Endothelial cell of umbilical vein (primary cell): ENCODE results near the gene BCAS3. TPM values are rescaled to one million over a fixed set of nuclear protein-coding genes. Genes with fewer than 3 reads are reported as not detected.

Source experiments
- BruUV-seq: library from RNA; stranded (reverse); fragments of 400-500 nt; replicated peaks from 2 replicates; lab custom pipeline; 2021; lab: Mats Ljungman, UMichigan
- CTCF ChIA-PET: fragments of 300-600, 350-600 bp; sonication (Branson Sonifier 250); formaldehyde crosslinking; loops from one replicate; lab custom pipeline; 2021; ENCODE audit warnings: antibody characterized with exemption, inconsistent platforms; lab: Charles Lee
- POLR2A ChIA-PET: fragments of 300-600, 350-600 bp; sonication (Branson Sonifier 250); formaldehyde crosslinking; loops from one replicate; lab custom pipeline; 2021; ENCODE audit warnings: antibody characterized with exemption, inconsistent platforms; lab: Charles Lee
- DNase-seq: peaks from one replicate; pipeline ENCODE4 v3.0.0-alpha.2; 2011; ENCODE audit warnings: low read depth, low spot score
- FAIRE-seq: peaks from 2 replicates; lab custom pipeline; 2011; peaks lifted over from hg19 to GRCh38; lab: Jason Lieb, UNC
- H2AFZ ChIP-seq: 2 replicates; pipeline ENCODE4 v1.6.0; 2012; ENCODE audit warnings: low read depth, low read length, control low read depth, inconsistent platforms
- H3K27ac ChIP-seq: 2 replicates; pipeline ENCODE4 v1.5.1; 2011; ENCODE audit warnings: low read depth, mild to moderate bottlenecking, control low read depth, low read length, moderate library complexity; ENCODE audit not compliant: insufficient read depth
- H3K27me3 ChIP-seq, 2 experiments: 2 replicates each; pipeline versions ENCODE4 v1.6.0 to v1.6.1; 2011; ENCODE audit warnings: low read length in 2 of 2, mixed read lengths in 1 of 2; ENCODE audit not compliant: control insufficient read depth in 2 of 2, insufficient read depth in 2 of 2
- H3K36me3 ChIP-seq, 2 experiments: 2 replicates in 1 of 2; 3 replicates in 1 of 2; pipeline ENCODE4 v1.5.1; 2011; ENCODE audit warnings: low read length in 2 of 2, mild to moderate bottlenecking in 1 of 2, moderate library complexity in 1 of 2; ENCODE audit not compliant: control insufficient read depth in 2 of 2, insufficient read depth in 2 of 2; ENCODE audit errors: extremely low read depth in 1 of 2
- H3K4me1 ChIP-seq: 3 replicates; pipeline ENCODE4 v1.5.1; 2011; ENCODE audit warnings: mild to moderate bottlenecking, low read length; ENCODE audit not compliant: control insufficient read depth, insufficient read depth; ENCODE audit errors: extremely low read depth
- H3K4me2 ChIP-seq: 2 replicates; pipeline ENCODE4 v1.6.1; 2011; ENCODE audit warnings: low read length, control low read depth, mixed read lengths; ENCODE audit not compliant: insufficient read depth
- H3K4me3 ChIP-seq, 3 experiments: fragments of 200-600 bp in 1 of 3; sonication (generic), shearing (Covaris generic) in 1 of 3; replicated peaks in 1 of 3; 2 replicates each; pipeline ENCODE4 v1.5.1; 2011 to 2016; ENCODE audit warnings: control low read depth in 3 of 3, low read length in 3 of 3, mild to moderate bottlenecking in 2 of 3, inconsistent platforms in 1 of 3, low read depth in 1 of 3, moderate library complexity in 1 of 3; ENCODE audit not compliant: insufficient read depth in 1 of 3
- H3K79me2 ChIP-seq: 2 replicates; pipeline ENCODE4 v1.6.0; 2012; ENCODE audit warnings: low read length, inconsistent platforms; ENCODE audit not compliant: control insufficient read depth, insufficient read depth
- H3K9ac ChIP-seq: replicated peaks from 2 replicates; pipeline ENCODE3; 2011; ENCODE audit warnings: low read length, control low read depth; ENCODE audit not compliant: insufficient read depth; ENCODE audit errors: extremely low read depth
- H3K9me1 ChIP-seq: replicated peaks from 3 replicates; pipeline ENCODE4 v1.6.0; 2011; ENCODE audit warnings: mild to moderate bottlenecking, low read length; ENCODE audit not compliant: control insufficient read depth, insufficient read depth; ENCODE audit errors: extremely low read depth
- H3K9me3 ChIP-seq: replicated peaks from 2 replicates; pipeline ENCODE4 v1.5.1; 2012; ENCODE audit warnings: low read length, inconsistent platforms; ENCODE audit not compliant: control insufficient read depth, insufficient read depth
- H4K20me1 ChIP-seq: replicated peaks from 2 replicates; pipeline ENCODE3; 2011; ENCODE audit warnings: mild to moderate bottlenecking, low read length; ENCODE audit not compliant: control insufficient read depth, insufficient read depth; ENCODE audit errors: extremely low read depth
- EZH2 ChIP-seq: IDR thresholded peaks from 2 replicates; pipeline ENCODE4 v1.6.1; 2012; ENCODE audit warnings: borderline replicate concordance, low read depth, mild to moderate bottlenecking, moderate library complexity, low read length, inconsistent platforms; ENCODE audit not compliant: severe bottlenecking
- FOS ChIP-seq: IDR thresholded peaks from 2 replicates; pipeline ENCODE4 v1.6.1; 2011; ENCODE audit warnings: mild to moderate bottlenecking, low read length, moderate library complexity, borderline replicate concordance; ENCODE audit not compliant: insufficient read depth
- GATA2 ChIP-seq: IDR thresholded peaks from 2 replicates; pipeline ENCODE4 v1.7.0; 2011; ENCODE audit warnings: low read depth, mild to moderate bottlenecking, moderate library complexity, mixed read lengths, low read length; ENCODE audit not compliant: insufficient read length, insufficient read depth
- JUN ChIP-seq: IDR thresholded peaks from 2 replicates; pipeline ENCODE4 v1.6.1; 2011; ENCODE audit warnings: borderline replicate concordance, low read depth; ENCODE audit not compliant: insufficient read length, insufficient read depth
- MYC ChIP-seq: IDR thresholded peaks from one replicate; pipeline ENCODE4 v1.6.1; 2011; ENCODE audit warnings: mild to moderate bottlenecking, low read depth, low read length
- POLR2A ChIP-seq: IDR thresholded peaks from 2 replicates; pipeline ENCODE4 v1.6.1; 2012; ENCODE audit warnings: low read depth, mild to moderate bottlenecking, control low read depth, low read length
- POLR2AphosphoS5 ChIP-seq: IDR thresholded peaks from 2 replicates; pipeline ENCODE4 v1.6.1; 2012; ENCODE audit warnings: low read depth, mild to moderate bottlenecking, control low read depth, low read length, moderate library complexity; ENCODE audit not compliant: insufficient read depth
- dilution Hi-C: fragments of 300-500 bp; cut with MboI; formaldehyde crosslinking; loops from one replicate; pipeline ENCODE4 v1.15.0; 2019; ENCODE audit warnings: low sequenced_read_pairs; ENCODE audit not compliant: extremely low pct_ligation_motif_present
- intact Hi-C: fragments of 100-400 bp; cut with micrococcal nuclease; formaldehyde crosslinking; loops from one replicate; pipeline ENCODE4 v1.10.0; 2022
- polyA plus RNA-seq, 4 experiments: library from polyadenylated mRNA; depleted of rRNA in 3 of 4; stranded (reverse) in 3 of 4; unstranded in 1 of 4; fragments of >200 nt; gene quantifications; 2 replicates each; pipeline versions ENCODE4 v1.2.1 to v1.2.3, GENCODE V29; 2011 to 2012; ENCODE audit warnings: missing spikeins in 1 of 4
- total RNA-seq: library from RNA; stranded (reverse); gene quantifications from 2 replicates; pipeline ENCODE4 v1.2.3, GENCODE V29; 2021
- TF ChIP-seq, protein P1 (sequence below): IDR thresholded peaks from 2 replicates; pipeline ENCODE4 v1.6.1; 2011; ENCODE audit not compliant: insufficient read depth, insufficient read length
- TF ChIP-seq, protein P2 (sequence below), 2 donors: IDR thresholded peaks; 1 replicate in 1 of 2; 2 replicates in 1 of 2; pipeline ENCODE4 v1.5.1; 2011; ENCODE audit warnings: low read length in 2 of 2, mild to moderate bottlenecking in 2 of 2, moderate library complexity in 2 of 2, control low read depth in 1 of 2, inconsistent platforms in 1 of 2, low read depth in 1 of 2; ENCODE audit not compliant: insufficient read depth in 1 of 2; ENCODE audit errors: extremely low read depth in 1 of 2

BCAS3 gene
- total and polyA plus RNA-seq, 2 donors (not counting 3 experiments of a cell fraction or from before 2014, with no cell fraction given) = 8.2 to 16.0 TPM

DNA sequence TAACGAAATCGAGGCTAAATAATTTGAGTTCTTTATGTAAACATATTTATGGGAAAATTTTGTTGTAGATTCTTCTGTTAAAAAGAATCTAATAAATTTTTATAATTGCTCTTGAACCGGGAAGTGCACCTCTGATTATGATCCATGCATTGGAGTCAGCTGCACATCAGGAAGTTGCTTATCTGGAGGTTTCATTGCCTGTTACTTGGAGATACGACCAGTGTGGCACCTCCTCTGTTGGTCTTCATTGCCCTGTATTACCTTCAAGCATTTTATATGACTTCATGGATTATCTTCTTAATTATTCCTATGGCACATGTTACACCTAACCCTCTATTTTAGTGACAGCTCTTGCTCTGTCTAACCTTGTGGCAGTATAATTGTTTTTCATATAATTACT is 409.4 kb downstream of the BCAS3 start:
- intact Hi-C loops (no loop called here), dilution Hi-C loops (no loop called here)

DNA sequence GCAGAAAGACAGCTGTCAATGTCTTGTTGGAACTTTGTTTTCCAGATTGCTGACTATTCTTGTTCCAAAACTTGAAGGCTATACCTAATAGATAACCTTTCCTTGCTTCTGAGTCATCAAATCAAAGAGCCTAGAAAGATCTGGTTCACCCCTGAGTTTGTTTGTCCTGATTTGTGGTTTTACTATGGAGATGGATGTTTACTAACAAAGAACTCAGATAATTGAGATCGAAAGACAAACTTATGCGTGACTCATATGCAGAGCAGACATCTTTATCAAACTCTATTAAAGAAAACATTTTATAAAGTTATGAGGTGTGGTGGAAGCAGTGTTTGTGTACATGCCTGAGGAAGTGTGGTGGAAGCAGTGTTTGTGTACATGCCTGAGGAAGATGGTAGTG is 410.9 kb downstream of the BCAS3 start:
- Histone ChIP-seq H3K36me3 (no peaks in the 10 kb centered on the region), H3K9me3 (no peaks in the 10 kb centered on the region), H3K4me1 (no peaks in the 10 kb centered on the region), H3K9me1 (no peaks in the 10 kb centered on the region), H2AFZ (no peak overlapping the region), H3K9ac (no peak overlapping the region), H4K20me1 (no peaks in the 10 kb centered on the region), H3K27ac (no peak overlapping the region), H3K79me2 (no peaks in the 10 kb centered on the region), H3K4me2 (no peak overlapping the region), H3K27me3 (no peaks in the 10 kb centered on the region), H3K4me3 (no peak overlapping the region)
- ChIA-PET POLR2A (no interaction called here), CTCF (interaction anchor here (0.8 kb wide), 1 partner anchor 17 kb away, joined by 4 read pairs; no protein-coding TSS in a partner anchor)
- intact Hi-C loops (no loop called here), dilution Hi-C loops (no loop called here)
- FAIRE-seq (no peak), DNase-seq (no peak)
- no TSS peak for BruUV-seq
- TF ChIP-seq GATA2 (no peak), FOS (no peak), EZH2 (no peak), MYC (no peak), POLR2AphosphoS5 (no peak), JUN (no peak), POLR2A (no peak)
- TF ChIP-seq, protein P1, sequence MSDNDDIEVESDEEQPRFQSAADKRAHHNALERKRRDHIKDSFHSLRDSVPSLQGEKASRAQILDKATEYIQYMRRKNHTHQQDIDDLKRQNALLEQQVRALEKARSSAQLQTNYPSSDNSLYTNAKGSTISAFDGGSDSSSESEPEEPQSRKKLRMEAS = no peak
- TF ChIP-seq, protein P2, sequence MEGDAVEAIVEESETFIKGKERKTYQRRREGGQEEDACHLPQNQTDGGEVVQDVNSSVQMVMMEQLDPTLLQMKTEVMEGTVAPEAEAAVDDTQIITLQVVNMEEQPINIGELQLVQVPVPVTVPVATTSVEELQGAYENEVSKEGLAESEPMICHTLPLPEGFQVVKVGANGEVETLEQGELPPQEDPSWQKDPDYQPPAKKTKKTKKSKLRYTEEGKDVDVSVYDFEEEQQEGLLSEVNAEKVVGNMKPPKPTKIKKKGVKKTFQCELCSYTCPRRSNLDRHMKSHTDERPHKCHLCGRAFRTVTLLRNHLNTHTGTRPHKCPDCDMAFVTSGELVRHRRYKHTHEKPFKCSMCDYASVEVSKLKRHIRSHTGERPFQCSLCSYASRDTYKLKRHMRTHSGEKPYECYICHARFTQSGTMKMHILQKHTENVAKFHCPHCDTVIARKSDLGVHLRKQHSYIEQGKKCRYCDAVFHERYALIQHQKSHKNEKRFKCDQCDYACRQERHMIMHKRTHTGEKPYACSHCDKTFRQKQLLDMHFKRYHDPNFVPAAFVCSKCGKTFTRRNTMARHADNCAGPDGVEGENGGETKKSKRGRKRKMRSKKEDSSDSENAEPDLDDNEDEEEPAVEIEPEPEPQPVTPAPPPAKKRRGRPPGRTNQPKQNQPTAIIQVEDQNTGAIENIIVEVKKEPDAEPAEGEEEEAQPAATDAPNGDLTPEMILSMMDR (IDR thresholded peaks at IDR 0.05; ENCODE audit: extremely low read depth in 1 of 2, insufficient read depth in 1 of 2, low read depth in 1 of 2, low read length in 2 of 2) = no peak

More for the DNA sequence above, 409.4 kb downstream of the BCAS3 start:
- Histone ChIP-seq H3K27me3 (no peaks in the 10 kb centered on the region), H3K4me3 (no peak overlapping the region), H3K9me3 (no peaks in the 10 kb centered on the region), H3K27ac (no peak overlapping the region), H4K20me1 (no peaks in the 10 kb centered on the region), H3K79me2 (no peaks in the 10 kb centered on the region), H3K36me3 (no peaks in the 10 kb centered on the region), H3K4me1 (no peaks in the 10 kb centered on the region), H3K9me1 (no peaks in the 10 kb centered on the region), H3K4me2 (no peak overlapping the region), H2AFZ (no peak overlapping the region), H3K9ac (no peak overlapping the region)
- FAIRE-seq = no peak
- no TSS peak for BruUV-seq
- POLR2A ChIA-PET = no interaction called here
- CTCF ChIA-PET = no interaction called here
- no peak for DNase-seq
- TF ChIP-seq GATA2 = no peak
